Osteoblast (primary cell): ENCODE results near the gene OR10A7. TPM values are rescaled to one million over a fixed set of nuclear protein-coding genes. Genes with fewer than 3 reads are reported as not detected.

Experiments
- DNase-seq: peaks from one replicate; pipeline ENCODE4 v3.0.0; 2011; ENCODE audit warnings: low spot score, mixed read lengths; ENCODE audit not compliant: insufficient read length; ENCODE audit errors: missing footprints
- H2AFZ ChIP-seq: 2 replicates; pipeline ENCODE4 v1.6.0; 2011; ENCODE audit warnings: mild to moderate bottlenecking, low read length
- H3K27ac ChIP-seq: 2 replicates; pipeline ENCODE4 v1.5.1; 2011; ENCODE audit warnings: mild to moderate bottlenecking, low read depth, low read length, moderate library complexity
- H3K27me3 ChIP-seq: 2 replicates; pipeline ENCODE4 v1.6.0; 2012; ENCODE audit warnings: mild to moderate bottlenecking, control low read depth, inconsistent platforms, low read length, moderate library complexity; ENCODE audit not compliant: insufficient read depth
- H3K36me3 ChIP-seq: 2 replicates; pipeline ENCODE4 v1.5.1; 2011; ENCODE audit warnings: mild to moderate bottlenecking, low read length, control low read depth, moderate library complexity; ENCODE audit not compliant: insufficient read depth
- H3K4me1 ChIP-seq: 2 replicates; pipeline ENCODE4 v1.5.1; 2011; ENCODE audit warnings: mild to moderate bottlenecking, low read length, control low read depth, moderate library complexity; ENCODE audit not compliant: insufficient read depth
- H3K4me2 ChIP-seq: 2 replicates; pipeline ENCODE4 v1.6.0; 2011; ENCODE audit warnings: mild to moderate bottlenecking, low read length; ENCODE audit not compliant: insufficient read depth
- H3K4me3 ChIP-seq: fragments of 200-600 bp; sonication (generic); 3 replicates; pipeline ENCODE4 v1.5.1; 2012; ENCODE audit warnings: mild to moderate bottlenecking, low read length, inconsistent platforms; ENCODE audit not compliant: insufficient read depth
- H3K79me2 ChIP-seq: 2 replicates; pipeline ENCODE4 v1.6.0; 2012; ENCODE audit warnings: mild to moderate bottlenecking, low read length, control low read depth, inconsistent platforms; ENCODE audit not compliant: insufficient read depth
- H3K9me3 ChIP-seq: 2 replicates; pipeline ENCODE4 v1.5.1; 2011; ENCODE audit warnings: low read depth, low read length, control low read depth
- H4K20me1 ChIP-seq: 2 replicates; pipeline ENCODE4 v1.6.0; 2012; ENCODE audit warnings: mild to moderate bottlenecking, low read length, control low read depth; ENCODE audit not compliant: insufficient read depth
- total RNA-seq: library from RNA; depleted of rRNA; stranded (reverse); fragments of >200 nt; gene quantifications from 2 replicates; pipeline ENCODE4 v1.2.3, GENCODE V29; 2012
- TF ChIP-seq, protein P1 (sequence below): IDR thresholded peaks from 2 replicates; pipeline ENCODE4 v1.5.1; 2011; ENCODE audit warnings: mild to moderate bottlenecking, low read depth, low read length, moderate library complexity; ENCODE audit errors: extremely low read depth

The OR10A7 gene
- total RNA-seq, 1 donor: not detected

DNA sequence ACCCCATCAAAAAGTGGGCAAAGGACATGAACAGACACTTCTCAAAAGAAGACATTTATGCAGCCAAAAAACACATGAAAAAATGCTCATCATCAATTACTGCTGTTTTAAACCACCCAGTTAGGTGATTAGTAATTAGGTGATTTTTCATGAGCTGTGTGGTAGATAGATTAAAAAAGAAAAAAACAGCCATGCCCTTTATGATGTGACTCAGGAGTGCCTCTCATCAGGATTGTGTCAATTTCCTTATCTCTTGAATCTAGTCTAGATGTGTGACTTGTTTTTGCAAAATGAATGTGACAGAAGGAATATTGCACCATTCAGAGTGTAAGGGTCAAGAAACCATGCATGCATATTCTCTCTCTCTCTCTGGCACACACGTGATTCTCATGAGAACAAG lies 5.7 kb downstream of the OR10A7 start:
- Histone ChIP-seq H3K27me3 (no peaks in the 10 kb centered on the region), H3K4me1 (no peaks in the 10 kb centered on the region), H3K36me3 (no peaks in the 10 kb centered on the region), H4K20me1 (no peaks in the 10 kb centered on the region), H3K27ac (no peak overlapping the region), H2AFZ (no peak overlapping the region), H3K4me3 (no peak overlapping the region), H3K4me2 (no peak overlapping the region), H3K9me3 (no peaks in the 10 kb centered on the region), H3K79me2 (no peaks in the 10 kb centered on the region)
- no peak for DNase-seq
- TF ChIP-seq, protein P1, sequence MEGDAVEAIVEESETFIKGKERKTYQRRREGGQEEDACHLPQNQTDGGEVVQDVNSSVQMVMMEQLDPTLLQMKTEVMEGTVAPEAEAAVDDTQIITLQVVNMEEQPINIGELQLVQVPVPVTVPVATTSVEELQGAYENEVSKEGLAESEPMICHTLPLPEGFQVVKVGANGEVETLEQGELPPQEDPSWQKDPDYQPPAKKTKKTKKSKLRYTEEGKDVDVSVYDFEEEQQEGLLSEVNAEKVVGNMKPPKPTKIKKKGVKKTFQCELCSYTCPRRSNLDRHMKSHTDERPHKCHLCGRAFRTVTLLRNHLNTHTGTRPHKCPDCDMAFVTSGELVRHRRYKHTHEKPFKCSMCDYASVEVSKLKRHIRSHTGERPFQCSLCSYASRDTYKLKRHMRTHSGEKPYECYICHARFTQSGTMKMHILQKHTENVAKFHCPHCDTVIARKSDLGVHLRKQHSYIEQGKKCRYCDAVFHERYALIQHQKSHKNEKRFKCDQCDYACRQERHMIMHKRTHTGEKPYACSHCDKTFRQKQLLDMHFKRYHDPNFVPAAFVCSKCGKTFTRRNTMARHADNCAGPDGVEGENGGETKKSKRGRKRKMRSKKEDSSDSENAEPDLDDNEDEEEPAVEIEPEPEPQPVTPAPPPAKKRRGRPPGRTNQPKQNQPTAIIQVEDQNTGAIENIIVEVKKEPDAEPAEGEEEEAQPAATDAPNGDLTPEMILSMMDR: no peak

DNA sequence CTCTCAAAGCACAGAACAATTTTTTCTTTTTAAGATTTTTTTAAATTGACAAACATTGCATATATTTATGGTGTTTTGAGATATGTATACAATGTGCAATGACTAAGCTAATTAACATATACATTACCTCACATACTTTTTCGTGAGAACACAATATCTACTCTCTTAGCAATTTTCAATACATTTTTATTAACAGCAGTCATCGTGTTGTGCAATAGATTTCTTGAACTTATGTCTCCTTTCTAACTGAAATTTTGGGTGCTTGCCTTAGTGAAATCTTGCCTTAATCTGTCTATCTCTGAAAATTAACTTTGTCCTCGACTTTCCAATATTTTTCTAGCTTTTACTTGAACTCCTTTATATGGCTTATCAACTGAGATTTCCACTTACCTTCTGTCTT lies 6.8 kb downstream of the OR10A7 start:
- Histone ChIP-seq H3K27ac (no peak overlapping the region), H3K36me3 (no peaks in the 10 kb centered on the region), H2AFZ (no peak overlapping the region), H3K9me3 (no peaks in the 10 kb centered on the region), H3K4me1 (no peaks in the 10 kb centered on the region), H3K27me3 (no peaks in the 10 kb centered on the region), H3K79me2 (no peaks in the 10 kb centered on the region), H3K4me3 (no peak overlapping the region), H3K4me2 (no peak overlapping the region), H4K20me1 (no peaks in the 10 kb centered on the region)
- DNase-seq: no peak
- TF ChIP-seq, protein P1: no peak

DNA sequence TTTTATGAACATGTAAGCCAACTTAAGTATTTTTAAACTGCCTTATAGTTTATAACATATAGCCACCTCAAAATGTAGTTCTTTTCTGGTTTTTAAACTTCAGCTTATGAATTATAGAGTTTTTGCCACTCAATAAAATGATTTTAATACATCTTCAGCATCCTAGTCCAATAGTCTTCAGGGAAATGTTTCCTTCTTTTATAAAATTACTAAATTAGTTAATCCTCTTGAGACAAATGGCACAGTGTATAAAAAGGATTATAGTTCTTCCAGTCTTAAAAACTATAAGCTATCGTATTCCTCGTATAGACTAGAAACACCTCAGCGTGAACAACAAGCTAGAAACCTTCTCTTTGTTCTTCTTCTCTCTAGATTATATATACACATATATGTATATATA lies 23.5 kb downstream of the OR10A7 start, which contains the start of gene OR6C74:
Gene OR6C74 (plus strand): TSS at position 301 of the 400 bp plus-strand sequence. CDS start 2,679 bp downstream, outside the sequence.
- Histone ChIP-seq H3K4me1 (no peaks in the 10 kb centered on the region), H3K4me3 (no peak within 1 kb of the TSS), H3K9me3 (no peaks in the 10 kb centered on the region), H3K27ac (no peak within 1 kb of the TSS), H2AFZ (no peak within 1 kb of the TSS), H3K36me3 (no peaks in the 10 kb centered on the region), H3K79me2 (no peaks in the 10 kb centered on the region), H4K20me1 (no peaks in the 10 kb centered on the region), H3K4me2 (no peak within 1 kb of the TSS), H3K27me3 (no peaks in the 10 kb centered on the region)
- no peak for DNase-seq
- TF ChIP-seq, protein P1: no peak

DNA sequence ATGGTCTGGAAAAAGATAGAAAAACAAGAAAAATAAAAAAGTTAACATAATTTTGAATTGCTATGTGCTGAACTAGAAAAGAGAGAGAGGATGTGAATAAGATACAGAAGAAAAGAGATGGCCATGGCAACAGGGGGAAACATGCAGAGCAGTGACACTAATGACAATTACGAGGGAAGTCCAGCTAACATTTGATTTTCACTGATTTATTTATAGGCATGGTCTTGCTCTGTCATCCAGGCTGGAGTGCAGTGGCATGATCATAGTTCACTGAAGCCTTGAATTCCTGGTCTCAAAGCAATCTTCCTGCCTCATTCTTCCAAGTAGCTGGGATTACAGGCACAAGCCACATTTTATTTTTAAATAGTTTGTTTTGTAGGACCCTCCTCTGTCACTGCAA lies 25.3 kb downstream of the OR10A7 start:
- H3K36me3 ChIP-seq: no peaks in the 10 kb centered on the region
- no peaks in the 10 kb centered on the region for H3K9me3 ChIP-seq
- no peaks in the 10 kb centered on the region for H3K79me2 ChIP-seq
- no peaks in the 10 kb centered on the region for H3K27me3 ChIP-seq
- TF ChIP-seq, protein P1: no peak
- no peak for DNase-seq
- no peak overlapping the region for H2AFZ ChIP-seq
- H3K4me1 ChIP-seq: no peaks in the 10 kb centered on the region
- H3K4me2 ChIP-seq: no peak overlapping the region
- no peak overlapping the region for H3K27ac ChIP-seq
- no peak overlapping the region for H3K4me3 ChIP-seq
- no peaks in the 10 kb centered on the region for H4K20me1 ChIP-seq
